ENCODE results near the gene FETUB. TPM values are rescaled to one million over a fixed set of nuclear protein-coding genes. Genes with fewer than 3 reads are reported as not detected.

FETUB gene, protein sequence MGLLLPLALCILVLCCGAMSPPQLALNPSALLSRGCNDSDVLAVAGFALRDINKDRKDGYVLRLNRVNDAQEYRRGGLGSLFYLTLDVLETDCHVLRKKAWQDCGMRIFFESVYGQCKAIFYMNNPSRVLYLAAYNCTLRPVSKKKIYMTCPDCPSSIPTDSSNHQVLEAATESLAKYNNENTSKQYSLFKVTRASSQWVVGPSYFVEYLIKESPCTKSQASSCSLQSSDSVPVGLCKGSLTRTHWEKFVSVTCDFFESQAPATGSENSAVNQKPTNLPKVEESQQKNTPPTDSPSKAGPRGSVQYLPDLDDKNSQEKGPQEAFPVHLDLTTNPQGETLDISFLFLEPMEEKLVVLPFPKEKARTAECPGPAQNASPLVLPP
- total RNA-seq (2013) = not detected
- polyA plus RNA-seq (not detected), polyA minus RNA-seq (not detected in 2 replicates), total RNA-seq (0 to 1.7 (median 0) reads per million in 11 experiments)

GRCh38 chr3:186639778-186640472 lies at the start of gene FETUB:
TSS of gene FETUB (plus strand) at chr3:186640399. CDS start at chr3:186640461, 62 bp downstream.
- intact Hi-C loops (cut with micrococcal nuclease) = no loop called here
- H3K27ac ChIP-seq (ENCODE audit: low read depth in 1 of 2, low read length in 2 of 2) = no peak within 1 kb of the TSS

More at GRCh38 chr3:186639778-186640472, at the start of gene FETUB:
- H3K4me3 Mint-ChIP-seq = no peak within 1 kb of the TSS
- Histone ChIP-seq H2AFZ (ENCODE audit: insufficient read depth, low read depth, low read length, poor library complexity, severe bottlenecking) (no peak within 1 kb of the TSS), H3K36me3 (replicated peaks in 1 of 2; ENCODE audit: control insufficient read depth in 1 of 2, insufficient read depth in 2 of 2, low read length in 2 of 2) (no peaks in the 10 kb centered on the region), H3K4me3 (replicated peaks in 1 of 3; ENCODE audit: low read depth in 2 of 3, low read length in 3 of 3) (no peak within 1 kb of the TSS), H3K9me3 (replicated peaks in 1 of 2; ENCODE audit: control insufficient read depth in 1 of 2, insufficient read depth in 1 of 2, low read length in 2 of 2) (no peaks in the 10 kb centered on the region), H3K79me2 (ENCODE audit: insufficient read depth, low read length) (no peaks in the 10 kb centered on the region), H3K4me1 (ENCODE audit: control insufficient read depth in 1 of 2, insufficient read depth in 2 of 2, low read length in 2 of 2) (no peaks in the 10 kb centered on the region), H3K4me2 (replicated peaks; ENCODE audit: extremely low read depth, low read length, poor library complexity, severe bottlenecking) (no peak within 1 kb of the TSS), H3K9ac (ENCODE audit: insufficient read depth, low read length, poor library complexity, severe bottlenecking) (no peak within 1 kb of the TSS), H4K20me1 (ENCODE audit: insufficient read depth, low read length) (no peaks in the 10 kb centered on the region), H3K27me3 (ENCODE audit: control insufficient read depth in 2 of 2, insufficient read depth in 2 of 2, low read length in 2 of 2) (peaks cover 0 to 2% of the 10 kb centered on the region in 2 donors)
- H3K27me3 Mint-ChIP-seq (ENCODE audit: low read depth in 3 of 3) = peaks cover 7 to 17% (median 14%) of the 10 kb centered on the region in 3 donors
- DNase-seq = no peak
- H3K27ac Mint-ChIP-seq = no peak within 1 kb of the TSS
- no peaks in the 10 kb centered on the region for H3K4me1 Mint-ChIP-seq
- H3K36me3 Mint-ChIP-seq = no peaks in the 10 kb centered on the region
- no peak for TF ChIP-seq CTCF (IDR thresholded peaks at IDR 0.05)
- 89% methylated on average over 1 of the region's 1 CpG for WGBS (ENCODE audit: insufficient coverage)
- peaks cover 0 to 6% (median 2%) of the 10 kb centered on the region in 7 donors for H3K9me3 Mint-ChIP-seq

All from CD14-positive monocyte (primary cell).